ENCODE results near the gene EPHA8.
A peak's percentile ranks its signal among the peaks of the same experiment; 100 is the strongest.

Gene EPHA8

DNA sequence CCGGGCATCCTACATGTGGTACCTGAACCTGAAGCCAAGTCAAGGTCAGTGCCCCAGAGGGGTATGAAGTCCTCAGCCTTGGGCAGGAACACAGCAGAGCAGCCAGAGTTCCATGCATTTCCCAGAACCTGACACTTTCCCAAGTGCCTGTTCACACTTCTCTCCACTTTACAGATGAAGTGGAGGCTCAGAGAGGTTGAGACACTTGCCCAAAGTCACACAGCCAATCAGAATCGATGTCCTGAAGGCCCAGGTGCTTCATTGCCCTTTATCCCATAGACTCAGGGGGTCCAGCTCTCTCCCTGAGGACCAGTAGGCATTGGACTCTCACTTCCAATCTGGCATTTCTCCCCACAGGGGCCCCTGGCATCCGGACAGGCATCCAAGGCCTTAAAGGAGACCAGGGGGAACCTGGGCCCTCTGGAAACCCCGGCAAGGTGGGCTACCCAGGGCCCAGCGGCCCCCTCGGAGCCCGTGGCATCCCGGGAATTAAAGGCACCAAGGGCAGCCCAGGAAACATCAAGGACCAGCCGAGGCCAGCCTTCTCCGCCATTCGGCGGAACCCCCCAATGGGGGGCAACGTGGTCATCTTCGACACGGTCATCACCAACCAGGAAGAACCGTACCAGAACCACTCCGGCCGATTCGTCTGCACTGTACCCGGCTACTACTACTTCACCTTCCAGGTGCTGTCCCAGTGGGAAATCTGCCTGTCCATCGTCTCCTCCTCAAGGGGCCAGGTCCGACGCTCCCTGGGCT is 75.4 kb downstream of the EPHA8 start:
- no peak for DNase-seq (ENCODE audit: low read depth in 1 of 2, low spot score in 1 of 2)
- no peak overlapping the region for H3K4me3 ChIP-seq (replicated peaks; ENCODE audit: insufficient read depth, low read length)
- no peaks in the 10 kb centered on the region for H3K27me3 ChIP-seq (ENCODE audit: insufficient read depth, poor library complexity, severe bottlenecking)
- no peak overlapping the region for H3K27ac ChIP-seq (replicated peaks)
- no peak for TF ChIP-seq POLR2AphosphoS5 (IDR thresholded peaks at IDR 0.05; ENCODE audit: low read depth)
- no peak for TF ChIP-seq SPI1 (IDR thresholded peaks at IDR 0.05; ENCODE audit: borderline replicate concordance, low read depth)

DNA sequence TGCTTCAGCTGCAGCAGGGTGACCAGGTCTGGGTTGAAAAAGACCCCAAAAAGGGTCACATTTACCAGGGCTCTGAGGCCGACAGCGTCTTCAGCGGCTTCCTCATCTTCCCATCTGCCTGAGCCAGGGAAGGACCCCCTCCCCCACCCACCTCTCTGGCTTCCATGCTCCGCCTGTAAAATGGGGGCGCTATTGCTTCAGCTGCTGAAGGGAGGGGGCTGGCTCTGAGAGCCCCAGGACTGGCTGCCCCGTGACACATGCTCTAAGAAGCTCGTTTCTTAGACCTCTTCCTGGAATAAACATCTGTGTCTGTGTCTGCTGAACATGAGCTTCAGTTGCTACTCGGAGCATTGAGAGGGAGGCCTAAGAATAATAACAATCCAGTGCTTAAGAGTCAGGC is 76.0 kb downstream of the EPHA8 start:
- TF ChIP-seq, protein P1, sequence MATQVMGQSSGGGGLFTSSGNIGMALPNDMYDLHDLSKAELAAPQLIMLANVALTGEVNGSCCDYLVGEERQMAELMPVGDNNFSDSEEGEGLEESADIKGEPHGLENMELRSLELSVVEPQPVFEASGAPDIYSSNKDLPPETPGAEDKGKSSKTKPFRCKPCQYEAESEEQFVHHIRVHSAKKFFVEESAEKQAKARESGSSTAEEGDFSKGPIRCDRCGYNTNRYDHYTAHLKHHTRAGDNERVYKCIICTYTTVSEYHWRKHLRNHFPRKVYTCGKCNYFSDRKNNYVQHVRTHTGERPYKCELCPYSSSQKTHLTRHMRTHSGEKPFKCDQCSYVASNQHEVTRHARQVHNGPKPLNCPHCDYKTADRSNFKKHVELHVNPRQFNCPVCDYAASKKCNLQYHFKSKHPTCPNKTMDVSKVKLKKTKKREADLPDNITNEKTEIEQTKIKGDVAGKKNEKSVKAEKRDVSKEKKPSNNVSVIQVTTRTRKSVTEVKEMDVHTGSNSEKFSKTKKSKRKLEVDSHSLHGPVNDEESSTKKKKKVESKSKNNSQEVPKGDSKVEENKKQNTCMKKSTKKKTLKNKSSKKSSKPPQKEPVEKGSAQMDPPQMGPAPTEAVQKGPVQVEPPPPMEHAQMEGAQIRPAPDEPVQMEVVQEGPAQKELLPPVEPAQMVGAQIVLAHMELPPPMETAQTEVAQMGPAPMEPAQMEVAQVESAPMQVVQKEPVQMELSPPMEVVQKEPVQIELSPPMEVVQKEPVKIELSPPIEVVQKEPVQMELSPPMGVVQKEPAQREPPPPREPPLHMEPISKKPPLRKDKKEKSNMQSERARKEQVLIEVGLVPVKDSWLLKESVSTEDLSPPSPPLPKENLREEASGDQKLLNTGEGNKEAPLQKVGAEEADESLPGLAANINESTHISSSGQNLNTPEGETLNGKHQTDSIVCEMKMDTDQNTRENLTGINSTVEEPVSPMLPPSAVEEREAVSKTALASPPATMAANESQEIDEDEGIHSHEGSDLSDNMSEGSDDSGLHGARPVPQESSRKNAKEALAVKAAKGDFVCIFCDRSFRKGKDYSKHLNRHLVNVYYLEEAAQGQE (IDR thresholded peaks at IDR 0.05; ENCODE audit: insufficient replicate concordance, low read depth): no peak
- no peak overlapping the region for H3K27ac ChIP-seq (replicated peaks)
- no peaks in the 10 kb centered on the region for H3K27me3 ChIP-seq (ENCODE audit: insufficient read depth, poor library complexity, severe bottlenecking)
- DNase-seq (ENCODE audit: low read depth in 1 of 2, low spot score in 1 of 2): no peak
- H3K4me3 ChIP-seq (replicated peaks; ENCODE audit: insufficient read depth, low read length): no peak overlapping the region

DNA sequence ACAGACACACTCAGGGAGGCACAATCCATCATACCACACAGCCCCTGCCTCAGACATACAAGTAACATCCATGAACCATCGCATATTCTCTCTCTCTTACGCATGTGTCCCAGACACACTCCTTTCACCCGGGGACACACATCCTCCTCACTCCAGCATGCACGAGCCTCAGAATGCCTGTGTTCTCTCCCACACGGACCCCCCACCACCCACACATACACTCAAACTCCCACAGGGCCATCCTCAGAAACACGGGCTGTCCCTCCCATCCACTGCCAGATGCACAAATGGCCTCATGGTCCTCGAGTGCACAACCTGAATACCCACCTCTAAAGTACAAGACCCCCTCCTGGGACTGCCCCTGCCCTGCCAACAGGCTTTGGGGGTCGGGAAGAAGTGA is 78.0 kb downstream of the EPHA8 start:
- no peak overlapping the region for H3K27ac ChIP-seq (replicated peaks)
- TF ChIP-seq SPI1 (IDR thresholded peaks at IDR 0.05; ENCODE audit: borderline replicate concordance, low read depth): no peak
- TF ChIP-seq, protein P2, sequence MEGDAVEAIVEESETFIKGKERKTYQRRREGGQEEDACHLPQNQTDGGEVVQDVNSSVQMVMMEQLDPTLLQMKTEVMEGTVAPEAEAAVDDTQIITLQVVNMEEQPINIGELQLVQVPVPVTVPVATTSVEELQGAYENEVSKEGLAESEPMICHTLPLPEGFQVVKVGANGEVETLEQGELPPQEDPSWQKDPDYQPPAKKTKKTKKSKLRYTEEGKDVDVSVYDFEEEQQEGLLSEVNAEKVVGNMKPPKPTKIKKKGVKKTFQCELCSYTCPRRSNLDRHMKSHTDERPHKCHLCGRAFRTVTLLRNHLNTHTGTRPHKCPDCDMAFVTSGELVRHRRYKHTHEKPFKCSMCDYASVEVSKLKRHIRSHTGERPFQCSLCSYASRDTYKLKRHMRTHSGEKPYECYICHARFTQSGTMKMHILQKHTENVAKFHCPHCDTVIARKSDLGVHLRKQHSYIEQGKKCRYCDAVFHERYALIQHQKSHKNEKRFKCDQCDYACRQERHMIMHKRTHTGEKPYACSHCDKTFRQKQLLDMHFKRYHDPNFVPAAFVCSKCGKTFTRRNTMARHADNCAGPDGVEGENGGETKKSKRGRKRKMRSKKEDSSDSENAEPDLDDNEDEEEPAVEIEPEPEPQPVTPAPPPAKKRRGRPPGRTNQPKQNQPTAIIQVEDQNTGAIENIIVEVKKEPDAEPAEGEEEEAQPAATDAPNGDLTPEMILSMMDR (IDR thresholded peaks at IDR 0.05; ENCODE audit: insufficient read depth, low read length): no peak
- TF ChIP-seq, protein P1 (IDR thresholded peaks at IDR 0.05; ENCODE audit: insufficient replicate concordance, low read depth): no peak
- TF ChIP-seq GABPA (IDR thresholded peaks at IDR 0.05; ENCODE audit: low read depth): no peak
- no peak for TF ChIP-seq POLR2AphosphoS5 (IDR thresholded peaks at IDR 0.05; ENCODE audit: low read depth)
- H3K4me3 ChIP-seq (replicated peaks; ENCODE audit: insufficient read depth, low read length): no peak overlapping the region
- H3K27me3 ChIP-seq (ENCODE audit: insufficient read depth, poor library complexity, severe bottlenecking): no peaks in the 10 kb centered on the region
- no peak for DNase-seq (ENCODE audit: low read depth in 1 of 2, low spot score in 1 of 2)

DNA sequence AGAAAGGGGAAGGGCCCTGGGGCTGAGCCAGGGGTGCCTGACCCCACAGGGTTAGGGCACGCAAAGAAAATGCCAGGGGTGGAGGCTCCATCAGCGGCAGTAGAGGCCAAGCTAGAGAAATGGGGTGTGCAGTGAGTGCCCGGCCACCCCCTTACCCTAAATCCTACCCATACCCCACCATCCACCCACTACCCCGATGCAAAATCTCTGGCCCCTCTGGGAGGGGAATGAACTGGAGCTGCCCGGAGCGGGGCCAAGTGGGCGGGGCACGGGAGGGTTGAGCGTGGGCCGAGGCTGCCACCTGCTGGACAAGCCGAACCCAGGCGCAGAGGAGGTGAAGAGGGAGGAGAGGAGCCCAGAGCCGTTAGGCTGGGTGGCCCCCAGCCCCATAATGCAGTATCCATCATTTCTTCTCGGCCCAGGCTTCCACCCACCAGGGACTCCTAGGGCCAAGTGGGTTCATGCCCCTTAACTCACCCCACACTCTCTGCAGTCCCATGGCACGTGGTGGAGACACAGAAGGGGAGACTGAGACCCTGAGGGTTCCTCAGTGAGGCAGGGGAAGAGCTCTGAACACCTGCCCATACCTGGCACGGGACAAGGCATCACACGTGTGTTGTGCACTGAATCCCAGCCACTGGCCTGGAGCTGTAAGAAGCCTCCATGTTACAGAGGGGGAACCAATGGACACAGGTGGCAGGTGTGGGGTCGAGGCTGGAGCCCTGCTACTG is 78.8 kb downstream of the EPHA8 start:
- Histone ChIP-seq H3K27ac (replicated peaks) (no peak overlapping the region), H3K27me3 (ENCODE audit: insufficient read depth, poor library complexity, severe bottlenecking) (no peaks in the 10 kb centered on the region), H3K4me3 (replicated peaks; ENCODE audit: insufficient read depth, low read length) (no peak overlapping the region)
- peak in 1 of 2 experiments; percentile 48 for DNase-seq (ENCODE audit: low read depth in 1 of 2, low spot score in 1 of 2)
- TF ChIP-seq, protein P2 (IDR thresholded peaks at IDR 0.05; ENCODE audit: insufficient read depth, low read length): peak; percentile 62
- TF ChIP-seq GABPA (IDR thresholded peaks at IDR 0.05; ENCODE audit: low read depth): no peak

Measured in HL-60 (cell line).